ENCODE measurements around the gene GAS6.
"Not testable (repeated sequence)": the region's sequence is repeated elsewhere in the genome, so short reads cannot be mapped to it uniquely, and the experiment has no call there.

The GAS6 gene

DNA sequence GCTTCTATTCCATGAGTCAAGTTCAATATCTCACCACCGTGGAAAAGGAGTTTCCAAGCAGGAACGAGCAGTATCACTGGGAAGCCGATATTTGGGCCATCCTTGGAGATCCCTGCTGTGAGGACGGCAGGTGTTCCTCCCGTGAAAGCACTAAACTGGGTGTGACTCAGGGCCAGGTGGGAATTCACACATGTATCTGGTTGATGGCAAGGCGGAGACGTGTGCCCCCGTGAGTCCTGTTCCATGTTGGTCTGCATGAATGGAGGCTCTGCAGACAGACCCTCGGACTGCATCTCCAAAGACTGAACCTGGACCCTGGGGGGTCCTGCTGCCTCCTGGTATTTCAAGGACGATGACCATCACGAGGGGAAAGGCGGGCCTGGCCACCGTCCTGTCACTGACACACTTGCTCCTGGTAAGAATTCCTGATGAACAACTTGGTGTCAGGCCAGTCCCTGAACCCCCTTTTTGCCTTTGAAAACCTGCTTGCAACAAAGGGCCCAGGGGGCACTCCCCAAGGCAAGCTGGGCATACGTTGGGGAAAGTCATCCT lies 22.8 kb upstream of the GAS6 start:
- no peak for DNase-seq

DNA sequence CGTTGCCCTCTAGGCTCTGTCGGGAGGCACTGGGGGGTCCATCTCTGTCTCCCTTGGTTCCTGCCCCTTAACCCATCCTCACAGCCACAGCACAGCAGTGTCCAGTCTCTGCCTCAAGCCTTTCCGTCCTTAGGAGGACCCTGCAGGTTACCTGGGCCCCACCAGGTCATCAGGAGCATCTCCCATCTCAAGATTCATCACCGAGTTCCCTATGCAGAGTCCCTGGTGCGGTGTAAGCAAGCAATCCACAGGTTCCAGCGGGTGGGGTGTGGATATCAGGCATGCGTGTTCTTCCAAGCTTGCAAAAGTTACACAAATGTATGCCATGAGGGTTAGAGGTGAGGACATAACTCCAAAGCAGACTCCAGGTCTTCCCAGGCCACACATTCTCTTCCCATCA lies 20.9 kb upstream of the GAS6 start:
- DNase-seq = no peak

DNA sequence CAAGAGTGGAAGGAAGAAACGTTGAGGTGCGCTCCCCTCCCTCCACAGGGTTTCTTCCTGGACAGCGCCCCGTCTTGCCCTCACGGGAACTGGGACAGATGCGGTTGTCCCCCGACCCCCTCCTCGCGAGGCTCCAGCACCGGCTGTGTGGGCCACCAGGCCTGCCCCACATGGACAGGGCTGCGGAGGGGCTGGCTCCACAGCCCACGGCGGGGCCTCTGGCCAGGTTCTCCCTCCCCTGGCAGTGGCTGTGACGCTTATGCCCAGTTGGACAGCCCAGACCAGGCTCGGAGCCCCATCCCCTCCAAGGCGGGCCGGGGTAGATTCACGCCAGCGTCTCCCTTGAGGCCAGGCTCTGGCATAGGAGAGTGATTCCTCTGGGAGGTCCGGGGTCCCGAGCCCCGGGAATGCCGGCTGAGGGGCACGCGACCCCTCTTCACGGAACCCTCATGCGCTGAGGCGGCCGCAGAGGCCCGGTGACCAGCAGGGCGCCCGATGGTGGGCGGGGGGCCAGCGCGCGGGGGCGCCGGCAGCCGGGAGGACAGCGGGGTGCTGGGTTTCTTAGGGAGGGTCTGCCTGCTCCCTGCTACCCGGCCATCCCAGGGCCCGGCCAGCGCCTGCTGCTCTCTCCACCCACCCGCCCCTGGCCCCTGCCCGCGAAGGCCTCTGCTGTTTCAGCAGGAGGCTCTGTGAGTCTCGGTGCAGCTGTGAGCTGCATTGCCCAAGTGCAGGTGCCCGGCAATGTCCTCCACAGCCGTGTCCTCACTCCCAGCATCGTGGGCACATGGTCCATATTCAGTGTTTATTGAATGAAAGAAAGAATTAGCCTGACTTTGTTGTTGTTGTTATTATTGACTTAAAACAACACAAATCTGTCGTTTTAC lies 20.3 kb upstream of the GAS6 start:
- DNase-seq = no peak

DNA sequence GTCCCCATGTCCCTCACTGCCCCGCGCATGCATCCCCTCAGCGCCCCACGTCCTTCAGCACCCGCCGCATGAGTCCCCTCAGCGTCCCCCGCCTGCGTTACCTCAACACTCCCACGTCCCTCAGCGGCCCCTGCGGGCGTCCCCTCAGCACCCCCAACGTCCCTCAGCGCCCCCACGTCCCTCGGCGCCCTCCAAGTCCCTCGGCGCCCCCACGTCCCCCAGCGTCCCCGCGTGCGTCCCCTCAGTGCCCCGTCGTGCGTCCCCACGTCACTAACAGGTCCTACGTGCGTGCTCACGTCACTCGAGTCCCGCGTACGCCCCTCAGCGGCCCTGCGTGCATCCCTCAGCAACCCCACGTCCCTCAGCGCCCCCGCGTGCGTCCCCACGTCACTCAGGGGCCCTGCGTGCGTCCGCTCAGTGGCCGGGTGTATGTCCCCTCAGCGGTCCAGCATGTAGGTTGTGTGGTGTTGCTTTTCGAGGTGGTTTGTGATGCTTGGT lies 19.5 kb upstream of the GAS6 start:
- no peak for DNase-seq

DNA sequence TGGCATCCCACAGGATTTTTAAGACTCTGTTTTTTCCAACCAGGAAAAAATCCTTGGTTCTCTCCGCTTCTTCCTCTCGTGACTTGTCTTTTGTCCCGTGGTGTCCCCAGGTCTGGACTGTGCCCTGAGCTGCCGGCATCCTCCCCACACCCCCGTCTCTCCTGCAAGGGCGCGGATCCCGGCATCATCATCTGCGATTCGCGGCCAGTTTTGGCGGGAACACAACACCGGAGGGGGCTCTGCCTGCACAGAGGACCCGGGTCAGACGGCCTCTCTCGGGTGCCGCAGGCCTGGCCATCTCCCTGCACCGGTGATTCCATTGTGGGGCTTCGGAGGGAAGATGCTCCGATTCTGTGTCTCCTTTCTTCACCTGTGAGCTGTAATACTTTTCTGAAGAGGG lies 18.8 kb upstream of the GAS6 start:
- no peak for DNase-seq

DNA sequence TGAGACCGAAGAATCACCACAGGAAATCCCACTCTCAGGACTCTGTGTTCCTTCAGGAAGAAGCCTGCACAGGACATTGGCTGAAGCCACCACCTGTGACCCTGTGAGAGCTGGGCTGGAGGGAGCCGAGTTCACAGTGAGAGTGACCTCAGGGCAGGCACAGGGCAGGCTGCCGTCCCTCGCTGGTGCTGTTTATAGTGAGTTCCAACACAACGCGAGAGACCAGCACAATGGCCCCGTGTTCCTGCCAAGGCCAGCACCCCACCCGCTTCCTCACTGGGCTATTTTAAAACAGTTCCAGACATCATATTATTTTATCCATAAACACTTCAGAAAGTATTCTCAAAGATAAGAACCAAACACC lies 18.4 kb upstream of the GAS6 start:
- DNase-seq = no peak

DNA sequence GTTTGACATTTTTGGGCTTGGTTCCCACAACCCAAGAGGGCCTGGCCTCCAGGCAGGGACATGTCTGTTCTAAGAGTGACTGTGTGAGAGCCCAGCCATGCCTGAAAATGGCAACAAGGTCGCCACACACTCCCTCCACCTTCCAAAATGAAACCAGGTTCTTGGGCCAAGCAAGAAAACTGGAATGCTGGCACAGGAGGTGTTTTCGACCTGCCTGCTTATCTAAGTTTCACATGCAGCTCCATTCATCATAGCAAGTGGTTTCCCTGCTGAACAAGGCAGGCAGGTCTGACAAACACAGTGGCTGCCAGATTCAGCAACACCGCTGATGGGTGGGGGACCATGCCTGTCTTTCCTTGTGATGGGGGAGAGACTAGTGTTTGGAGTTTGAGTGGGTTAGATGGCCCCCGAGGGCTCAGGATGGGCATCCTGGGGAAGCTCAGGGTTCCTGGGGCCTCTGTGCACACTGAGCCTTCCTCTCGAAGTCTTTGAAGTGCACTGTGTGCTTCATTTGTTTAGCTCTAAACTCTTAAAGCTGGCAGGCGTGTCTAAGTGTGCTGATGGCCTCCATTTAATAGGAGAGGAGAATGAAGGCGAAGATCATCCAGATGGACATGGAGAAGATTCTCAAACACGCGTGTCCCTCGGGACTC lies 17.9 kb upstream of the GAS6 start:
- DNase-seq = no peak

DNA sequence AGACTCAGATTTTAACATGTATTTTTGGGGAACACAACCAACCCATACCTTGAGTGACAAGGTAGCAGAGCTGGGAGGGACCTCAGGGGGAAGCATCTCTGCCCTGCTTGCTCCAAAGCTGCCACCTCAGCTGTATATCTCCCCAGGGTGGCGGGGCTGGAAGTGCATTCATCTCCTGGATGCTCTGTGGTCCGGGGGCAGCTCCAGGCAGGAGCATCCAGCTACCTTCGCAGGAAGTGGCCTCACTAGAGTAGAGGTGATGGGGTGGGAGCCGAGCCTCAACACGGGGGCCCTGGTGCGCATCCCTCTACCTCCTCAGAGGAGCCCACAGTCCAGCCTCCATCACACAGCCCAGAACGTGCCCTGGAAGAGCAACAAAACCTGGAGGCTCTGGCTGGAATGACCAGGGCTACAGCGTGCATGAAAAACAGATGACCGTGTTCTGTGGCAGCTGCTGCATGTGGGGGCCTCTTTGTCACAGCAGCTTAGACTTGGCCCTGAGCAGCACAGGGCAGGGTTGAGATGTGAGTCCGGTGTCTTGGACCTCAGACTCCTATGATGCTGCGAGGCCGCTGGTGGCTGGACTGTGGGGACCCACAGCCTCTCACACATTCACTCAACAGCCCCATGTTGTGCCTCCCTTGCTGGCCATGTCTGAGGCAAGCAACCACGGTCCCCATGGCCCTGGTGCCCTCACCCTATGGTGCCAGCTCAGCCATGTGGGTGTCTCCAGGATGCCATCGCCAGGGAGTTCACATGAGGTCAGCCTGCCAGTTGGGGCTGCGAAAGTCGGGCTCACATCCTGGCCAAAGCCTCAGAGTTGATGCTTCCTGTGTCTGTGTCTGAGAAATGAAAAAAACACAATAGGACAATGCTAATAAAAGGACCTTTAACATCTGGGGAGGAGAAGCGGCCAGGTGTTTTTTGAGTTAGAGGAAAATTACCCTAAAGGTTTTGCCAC lies 17.1 kb upstream of the GAS6 start:
- DNase-seq = no peak

DNA sequence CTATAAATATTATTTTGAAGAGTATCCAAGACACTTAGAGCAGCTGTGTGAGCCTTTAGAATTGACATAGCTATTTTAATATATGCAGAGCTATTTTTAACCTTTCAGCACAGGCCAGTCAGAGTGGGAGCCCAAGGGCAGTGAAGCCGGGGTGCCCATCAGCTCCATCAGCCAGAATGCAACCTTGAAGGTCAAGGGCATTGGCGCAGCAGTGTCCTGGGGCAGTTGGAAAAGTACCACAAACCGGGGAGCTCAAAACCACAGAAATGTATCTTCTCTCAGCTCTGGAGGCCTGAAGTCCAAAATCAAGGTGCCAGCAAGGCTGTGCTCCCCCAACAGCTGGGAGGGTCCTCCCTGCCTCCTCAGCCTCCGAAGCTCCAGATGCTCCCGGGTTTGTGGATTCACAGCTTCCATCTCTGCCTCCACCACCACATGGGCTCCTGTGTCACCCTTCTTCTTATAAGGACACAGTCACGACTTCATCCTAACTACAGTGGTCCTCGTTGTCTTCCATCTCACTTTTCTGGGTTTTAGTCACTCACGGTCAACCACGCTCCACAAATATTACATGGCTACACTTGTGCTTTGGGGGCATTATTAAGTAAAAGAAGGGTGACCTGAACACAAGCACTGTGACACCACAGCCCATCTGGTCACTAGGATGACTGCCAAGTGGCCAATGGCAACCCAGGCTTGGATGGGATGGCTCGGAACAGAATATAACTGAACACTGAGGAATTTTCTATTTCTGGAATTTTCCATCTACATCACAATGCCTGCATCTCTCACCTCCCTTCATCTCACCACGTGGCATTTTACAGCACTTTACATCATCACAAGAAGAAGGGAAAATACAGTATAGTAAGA lies 15.9 kb upstream of the GAS6 start:
- DNase-seq = no peak

DNA sequence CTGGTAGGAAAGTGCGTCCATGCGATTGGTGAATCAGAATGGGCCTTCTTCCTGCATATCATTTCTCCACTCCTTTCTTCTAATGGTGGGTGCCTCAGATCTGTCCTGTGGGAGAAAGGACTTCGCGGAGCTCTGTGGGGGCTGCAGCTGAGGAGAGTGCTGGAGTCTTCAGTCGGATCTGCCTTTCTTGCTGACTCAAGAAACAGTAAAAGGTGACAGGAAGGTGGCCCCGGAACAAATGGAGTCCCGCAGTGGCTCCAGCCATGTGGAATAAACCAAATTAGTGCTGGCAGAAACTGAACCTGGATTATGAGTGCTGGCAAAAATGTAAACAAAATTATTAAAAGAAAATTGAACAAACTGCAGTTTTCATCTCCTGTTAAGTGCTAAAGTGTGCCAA lies 15.1 kb upstream of the GAS6 start:
- DNase-seq = no peak

DNA sequence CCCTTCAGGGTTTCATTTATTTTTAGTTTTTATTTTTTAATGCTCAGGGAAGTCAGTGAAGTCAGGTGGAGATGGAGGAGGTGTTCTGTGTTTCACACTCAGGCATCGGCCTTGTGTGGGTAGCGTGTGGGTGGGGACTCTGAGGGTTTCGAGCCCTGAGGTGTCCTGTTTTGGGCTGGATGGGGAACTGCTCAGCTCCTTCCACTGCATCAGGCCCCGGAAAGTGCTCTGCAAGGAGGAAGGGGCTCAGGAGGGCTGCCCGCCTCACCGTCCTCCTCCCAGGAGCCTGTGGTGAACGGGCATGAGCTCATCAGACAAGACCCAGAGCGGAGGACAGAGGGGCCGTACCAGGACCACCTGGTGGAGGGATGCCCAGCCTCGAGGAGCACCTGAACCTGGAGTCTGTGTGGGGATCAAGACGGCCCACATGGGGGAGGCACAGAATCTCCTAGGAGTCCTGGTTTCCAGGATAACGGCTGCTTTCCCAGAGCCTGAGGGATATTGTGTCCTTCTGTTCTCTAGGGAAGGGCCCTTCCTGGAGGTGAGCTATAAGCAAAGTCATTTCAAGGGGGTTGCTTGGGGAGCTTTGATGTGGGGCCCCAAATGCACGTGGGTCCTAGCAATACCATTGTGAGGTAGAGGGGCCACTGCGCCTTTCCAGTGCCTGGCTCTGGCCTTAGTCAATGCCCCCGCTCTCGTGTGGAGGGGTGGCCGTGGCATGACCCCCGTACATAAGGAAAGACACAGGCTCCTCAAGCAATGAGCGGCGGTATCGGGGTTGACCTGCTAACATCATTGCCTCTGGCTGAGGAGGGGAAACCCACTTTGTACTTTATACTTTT lies 13.5 kb upstream of the GAS6 start:
- no peak for DNase-seq

DNA sequence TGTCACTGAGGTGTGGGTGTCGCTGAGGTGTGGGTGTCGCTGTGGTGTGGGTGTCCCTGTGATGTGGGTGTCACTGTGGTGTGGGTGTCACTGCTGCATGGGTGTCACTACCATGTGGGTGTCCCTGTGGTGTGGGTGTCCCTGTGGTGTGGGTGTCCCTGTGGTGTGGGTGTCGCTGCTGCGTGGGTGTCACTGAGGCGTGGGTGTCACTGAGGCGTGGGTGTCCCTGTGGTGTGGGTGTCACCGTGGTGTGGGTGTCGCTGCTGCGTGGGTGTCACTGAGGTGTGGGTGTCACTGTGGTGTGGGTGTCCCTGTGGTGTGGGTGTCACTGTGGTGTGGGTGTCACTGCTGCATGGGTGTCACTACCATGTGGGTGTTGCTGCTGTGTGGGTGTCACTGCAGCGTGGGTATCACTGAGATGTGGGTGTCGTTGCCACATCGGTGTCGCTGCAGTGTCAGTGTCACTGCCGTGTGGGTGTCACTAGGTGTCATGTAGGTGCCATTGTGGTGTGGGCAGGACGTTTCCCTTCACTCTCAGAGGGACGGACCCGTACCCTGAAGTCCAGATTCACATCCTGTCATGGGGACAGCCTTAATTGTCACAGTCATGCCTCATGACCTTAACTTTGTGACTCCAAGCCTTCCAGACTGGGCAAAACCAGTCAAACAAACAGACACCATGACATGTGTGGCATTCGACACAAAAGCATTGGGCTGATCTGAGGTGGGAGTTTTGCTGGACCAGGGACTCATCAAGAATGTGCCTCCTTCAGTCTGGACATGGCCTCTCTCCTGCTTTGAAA lies 12.7 kb upstream of the GAS6 start:
- no peak for DNase-seq

DNA sequence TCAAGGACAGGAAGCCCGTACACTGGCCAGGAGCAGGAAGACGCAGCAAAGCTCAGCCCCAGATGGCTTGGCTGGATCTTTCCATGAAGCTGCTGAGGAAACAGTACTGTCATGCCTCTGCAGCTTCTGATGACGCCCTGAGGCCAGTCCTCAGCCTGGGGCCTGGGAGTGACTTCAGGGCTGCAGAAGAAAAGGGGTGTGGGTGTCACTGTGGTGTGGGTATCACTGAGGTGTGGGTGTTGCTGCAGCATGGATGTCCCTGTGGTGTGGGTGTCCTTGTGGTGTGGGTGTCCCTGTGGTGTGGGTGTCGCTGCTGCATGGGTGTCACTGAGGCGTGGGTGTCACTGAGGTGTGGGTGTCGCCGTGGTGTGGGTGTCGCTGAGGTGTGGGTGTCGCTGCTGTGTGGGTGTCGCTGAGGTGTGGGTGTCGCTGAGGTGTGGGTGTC lies 12.0 kb upstream of the GAS6 start:
- DNase-seq = no peak

DNA sequence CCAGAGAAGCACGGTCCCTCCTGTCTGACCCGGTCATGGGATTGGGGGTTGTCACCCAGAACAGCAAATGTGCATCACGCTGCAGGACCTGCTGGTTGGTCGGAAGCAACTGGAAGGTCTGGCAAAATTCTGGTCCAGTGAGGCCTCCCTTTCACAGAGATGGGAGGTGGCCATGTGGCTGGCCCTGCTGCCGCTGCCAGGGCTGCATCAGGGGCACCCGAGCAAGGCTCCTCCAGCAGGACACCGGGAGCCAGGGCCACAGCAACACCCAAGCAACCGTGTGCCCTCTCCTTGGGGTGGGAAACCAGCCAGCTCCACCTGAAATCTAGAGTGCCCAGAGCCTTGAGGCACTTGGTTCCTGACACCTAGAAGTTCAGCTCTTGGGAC lies 11.5 kb upstream of the GAS6 start:
- DNase-seq = no peak

DNA sequence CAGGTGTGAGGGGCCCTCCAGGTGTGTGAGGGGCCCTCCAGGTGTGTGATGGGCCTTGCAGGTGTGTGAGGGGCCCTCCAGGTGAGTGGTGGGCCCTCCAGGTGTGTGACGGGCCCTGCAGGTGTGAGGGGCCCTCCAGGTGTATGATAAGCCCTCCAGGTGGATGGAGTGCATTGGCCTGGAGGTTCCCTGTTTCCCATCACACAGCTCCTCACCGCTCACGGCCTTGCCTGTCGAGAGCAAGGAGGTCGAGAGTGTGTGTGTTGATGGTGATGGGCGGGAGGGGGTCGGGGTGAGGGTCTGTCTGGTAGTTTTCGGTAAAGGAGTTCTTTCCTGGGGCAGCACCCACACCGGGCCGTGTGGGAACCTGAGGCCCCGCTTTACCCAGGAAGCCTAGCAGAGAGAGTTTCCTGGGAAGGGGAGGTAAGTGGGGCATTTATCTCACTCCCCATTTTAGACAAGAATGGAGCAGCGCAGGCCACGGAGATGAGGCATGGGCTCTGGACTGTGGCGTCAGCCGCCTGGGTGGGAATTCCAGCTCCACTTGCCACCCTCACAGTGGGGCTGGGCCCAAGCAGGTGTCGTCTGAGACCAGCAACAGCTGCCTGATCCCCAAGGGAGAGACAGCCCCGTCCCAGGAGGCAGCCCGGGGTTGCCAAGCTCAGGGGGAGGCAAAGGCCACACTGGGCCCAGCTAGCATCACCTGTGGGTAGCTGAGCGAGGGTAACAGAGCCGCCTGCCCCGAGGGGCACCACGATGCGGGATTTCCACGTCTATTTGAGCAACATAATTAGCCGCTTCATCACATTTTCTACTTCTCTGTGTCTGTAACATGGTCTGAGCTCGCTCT lies 10.9 kb upstream of the GAS6 start:
- DNase-seq = no peak

DNA sequence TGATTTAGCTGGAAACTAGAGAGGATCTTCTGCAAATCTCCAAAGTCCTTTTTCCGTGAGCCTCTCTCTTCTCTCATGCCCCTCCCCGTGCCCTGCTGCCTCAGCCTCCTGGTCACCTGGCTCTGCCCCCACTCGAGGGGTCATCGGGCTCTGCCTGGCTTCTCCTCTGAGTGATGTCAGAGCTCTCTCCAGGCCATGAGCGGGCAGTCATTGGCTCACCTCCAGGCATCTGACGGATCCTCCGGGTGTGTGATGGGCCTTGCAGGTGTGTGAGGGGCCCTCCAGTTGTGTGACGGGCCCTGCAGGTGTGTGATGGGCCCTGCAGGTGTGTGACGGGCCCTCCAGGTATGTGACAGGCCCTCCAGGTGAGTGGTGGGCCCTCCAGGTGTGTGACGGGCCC lies 10.3 kb upstream of the GAS6 start:
- no peak for DNase-seq

DNA sequence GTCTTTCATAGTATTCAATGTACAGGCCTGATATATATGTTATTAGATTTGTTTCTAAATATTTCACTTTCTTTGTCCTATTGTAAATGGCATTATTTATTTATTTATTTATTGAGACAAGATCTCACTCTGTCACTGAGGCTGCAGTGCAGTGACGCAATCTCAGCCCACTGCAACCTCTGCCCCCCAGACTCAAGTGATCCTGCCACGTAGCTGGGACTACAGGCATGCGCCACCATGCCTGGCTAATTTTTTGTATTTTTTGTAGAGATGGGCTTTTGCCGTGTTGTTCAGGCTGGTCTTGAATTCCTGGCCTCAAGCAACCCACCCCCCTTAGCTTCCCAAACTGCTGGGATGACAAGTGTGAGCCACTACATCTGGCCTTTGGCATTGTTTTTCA lies 5.4 kb upstream of the GAS6 start:
- DNase-seq = no peak

DNA sequence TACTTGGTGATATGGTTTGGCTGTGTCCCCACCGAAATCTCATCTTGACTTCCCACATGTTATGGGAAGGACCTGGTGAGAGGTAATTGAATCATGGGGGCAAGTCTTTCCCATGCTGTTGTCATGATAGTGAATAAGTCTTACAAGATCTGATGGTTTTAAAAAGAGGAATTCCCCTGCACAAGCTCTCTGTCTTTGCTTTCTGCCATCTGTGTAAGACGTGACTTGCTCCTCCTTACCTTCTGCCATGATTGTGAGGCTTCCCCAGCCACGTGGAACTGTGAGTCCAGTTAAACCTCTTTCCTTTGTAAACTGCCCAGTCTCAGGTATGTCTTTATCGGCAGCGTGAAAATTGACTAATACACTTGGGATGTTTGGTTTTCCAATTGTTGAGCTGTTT lies 4.0 kb upstream of the GAS6 start:
- DNase-seq = not testable (repeated sequence)

DNA sequence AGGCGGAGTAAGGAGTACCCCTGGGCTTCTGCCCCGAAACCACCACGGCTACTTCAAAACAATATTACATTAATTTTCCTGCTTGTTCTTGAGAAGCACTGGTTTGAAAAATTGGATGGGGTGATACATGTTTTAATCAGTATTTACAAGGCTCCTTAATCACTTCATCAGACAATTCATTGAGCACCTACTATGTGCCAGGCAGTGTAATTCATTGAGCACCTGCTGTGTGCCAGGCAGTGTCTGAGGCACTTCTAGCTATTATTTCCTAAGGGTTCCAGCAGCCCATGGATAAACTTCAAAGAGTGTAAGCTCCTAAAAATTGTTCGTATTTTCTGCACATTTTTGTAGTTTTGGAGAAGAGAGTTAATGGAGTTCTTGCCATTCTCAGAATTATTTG lies 1.6 kb upstream of the GAS6 start:
- DNase-seq = no peak
